ENCODE measurements around the gene FKBP4. TPM values are rescaled to one million over a fixed set of nuclear protein-coding genes. Genes with fewer than 3 reads are reported as not detected.

The FKBP4 gene
- total and polyA plus RNA-seq, 2 donors (not counting 1 experiment from before 2014, with no cell fraction given) = 19.3 to 56.7 TPM

DNA sequence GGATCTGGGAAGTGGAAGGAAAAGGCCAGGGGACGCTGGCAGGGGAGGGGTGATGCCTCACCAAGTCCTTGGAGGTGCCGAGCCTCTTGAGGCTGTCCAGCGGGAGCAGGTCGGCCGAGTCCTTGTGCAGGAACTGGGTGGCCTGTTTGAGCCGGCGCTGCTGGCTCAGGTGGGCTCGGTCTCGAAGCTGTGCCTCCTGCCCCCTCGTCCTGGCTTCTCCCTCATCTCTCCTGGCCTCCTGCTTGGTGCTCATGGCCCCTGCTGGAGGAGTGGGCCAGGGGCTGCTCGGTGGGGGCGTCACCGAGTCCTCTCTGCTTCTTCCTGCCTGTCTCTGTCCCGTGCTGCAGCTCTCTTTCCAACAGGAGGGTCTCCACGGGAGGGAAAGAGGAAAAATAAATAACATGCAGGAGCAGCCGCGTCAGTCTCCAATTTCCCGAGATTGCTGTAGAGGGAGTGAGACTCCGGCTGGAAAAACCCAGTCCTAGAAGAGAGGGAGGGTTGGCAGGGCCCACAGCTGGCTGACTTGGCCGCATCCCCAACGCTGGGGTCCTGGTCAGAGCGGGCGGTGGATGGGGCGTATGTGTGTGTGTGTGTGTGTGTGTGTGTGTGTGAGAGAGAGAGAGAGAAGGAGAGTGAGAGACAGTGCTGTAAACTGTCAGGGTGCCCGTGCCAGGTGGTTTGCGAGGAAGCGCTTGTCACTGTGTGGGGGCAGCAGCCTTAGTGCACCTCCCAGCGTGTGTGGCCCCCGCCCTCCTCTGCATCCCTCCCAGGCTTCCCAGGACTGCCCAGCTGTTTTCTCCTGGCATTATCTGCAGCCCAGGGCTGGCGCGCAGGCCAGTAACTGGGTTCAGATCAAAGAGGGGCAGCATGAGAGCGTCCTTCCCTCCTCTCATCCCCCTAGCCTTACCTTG is 40.1 kb downstream of the FKBP4 start, which contains the start of gene NRIP2:
NRIP2 (minus strand) TSS at position 455 of the 911 bp plus-strand sequence; CDS start at position 403, 52 bp downstream.
- Histone ChIP-seq H3K27me3 (replicated peaks in 1 of 4; ENCODE audit: control extremely low read depth in 1 of 4, control insufficient read depth in 3 of 4, insufficient read depth in 4 of 4, low read length in 3 of 4) (peaks cover 0 to 3% (median 0%) of the 10 kb centered on the region in 4 experiments), H3K9ac (ENCODE audit: low read length) (no peak within 1 kb of the TSS), H4K20me1 (ENCODE audit: control insufficient read depth, insufficient read depth, low read length, poor library complexity, severe bottlenecking) (no peaks in the 10 kb centered on the region), H3K36me3 (replicated peaks in 1 of 2; ENCODE audit: control extremely low read depth in 1 of 2, control insufficient read depth in 1 of 2, extremely low read depth in 1 of 2, insufficient read depth in 2 of 2, low read length in 1 of 2) (peaks cover 0 to 18% of the 10 kb centered on the region in 2 experiments), H2AFZ (ENCODE audit: insufficient read depth, low read depth, low read length, poor library complexity, severe bottlenecking) (no peak within 1 kb of the TSS), H3K4me1 (ENCODE audit: control insufficient read depth in 2 of 2, insufficient read depth in 2 of 2, low read length in 2 of 2) (no peaks in the 10 kb centered on the region), H3K27ac (ENCODE audit: low read length in 2 of 2) (no peak within 1 kb of the TSS), H3K4me3 (ENCODE audit: control extremely low read depth in 1 of 5, extremely low read depth in 1 of 5, insufficient read depth in 1 of 5, low read depth in 2 of 5, low read length in 4 of 5) (no peak within 1 kb of the TSS), H3K4me2 (replicated peaks; ENCODE audit: low read depth, low read length, poor library complexity, severe bottlenecking) (no peak within 1 kb of the TSS), H3K9me3 (ENCODE audit: control extremely low read depth in 1 of 3, control insufficient read depth in 2 of 3, insufficient read depth in 1 of 3, low read length in 2 of 3) (no peaks in the 10 kb centered on the region), H3K79me2 (ENCODE audit: control insufficient read depth, insufficient read depth, low read length) (no peaks in the 10 kb centered on the region)
- Mint-ChIP-seq H3K9me3 (ENCODE audit: insufficient read depth) (no peaks in the 10 kb centered on the region), H3K27me3 (no peaks in the 10 kb centered on the region), H3K4me1 (peaks cover 3% of the 10 kb centered on the region), H3K27ac (no peak within 1 kb of the TSS), H3K4me3 (no peak within 1 kb of the TSS)
- DNase-seq (no peak), ATAC-seq (ENCODE audit: low read depth) (no peak)
- ChIA-PET CTCF (no interaction called here), POLR2A (no interaction called here)
- 46% methylated on average over 32 of the region's 32 CpGs for WGBS (ENCODE audit: insufficient coverage)
- intact Hi-C loops (cut with micrococcal nuclease) = no loop called here
- TF ChIP-seq EZH2 (IDR thresholded peaks at IDR 0.05; ENCODE audit: borderline replicate concordance, insufficient read depth, low read depth, low read length, poor library complexity, severe bottlenecking) = no peak
- TF ChIP-seq, protein P1, sequence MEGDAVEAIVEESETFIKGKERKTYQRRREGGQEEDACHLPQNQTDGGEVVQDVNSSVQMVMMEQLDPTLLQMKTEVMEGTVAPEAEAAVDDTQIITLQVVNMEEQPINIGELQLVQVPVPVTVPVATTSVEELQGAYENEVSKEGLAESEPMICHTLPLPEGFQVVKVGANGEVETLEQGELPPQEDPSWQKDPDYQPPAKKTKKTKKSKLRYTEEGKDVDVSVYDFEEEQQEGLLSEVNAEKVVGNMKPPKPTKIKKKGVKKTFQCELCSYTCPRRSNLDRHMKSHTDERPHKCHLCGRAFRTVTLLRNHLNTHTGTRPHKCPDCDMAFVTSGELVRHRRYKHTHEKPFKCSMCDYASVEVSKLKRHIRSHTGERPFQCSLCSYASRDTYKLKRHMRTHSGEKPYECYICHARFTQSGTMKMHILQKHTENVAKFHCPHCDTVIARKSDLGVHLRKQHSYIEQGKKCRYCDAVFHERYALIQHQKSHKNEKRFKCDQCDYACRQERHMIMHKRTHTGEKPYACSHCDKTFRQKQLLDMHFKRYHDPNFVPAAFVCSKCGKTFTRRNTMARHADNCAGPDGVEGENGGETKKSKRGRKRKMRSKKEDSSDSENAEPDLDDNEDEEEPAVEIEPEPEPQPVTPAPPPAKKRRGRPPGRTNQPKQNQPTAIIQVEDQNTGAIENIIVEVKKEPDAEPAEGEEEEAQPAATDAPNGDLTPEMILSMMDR (IDR thresholded peaks at IDR 0.05) = no peak

Data from B cell (primary cell).